Tongue (tissue), 2 donors: ENCODE data around the gene GABARAPL1. TPM values are rescaled to one million over a fixed set of nuclear protein-coding genes. Genes with fewer than 3 reads are reported as not detected.

Experiments
- DNase-seq: peaks from one replicate; pipeline ENCODE4 v3.0.0-alpha.2; 2015
- total RNA-seq: library from RNA; depleted of rRNA; stranded (reverse); fragments of >200 nt; gene quantifications from one replicate; pipeline ENCODE4 v1.2.3, GENCODE V29; 2014

The GABARAPL1 gene
- total RNA-seq, 1 donor from 2014 or later = 76.4 TPM

GRCh38 chr12:10235761-10236631, 23.3 kb downstream of the GABARAPL1 start:
- DNase-seq = peak; percentile 71

GRCh38 chr12:10236720-10237119, 24.0 kb downstream of the GABARAPL1 start:
- DNase-seq = no peak

GRCh38 chr12:10238526-10238925, 25.8 kb downstream of the GABARAPL1 start:
- DNase-seq = no peak

GRCh38 chr12:10241290-10241689, 28.6 kb downstream of the GABARAPL1 start:
- DNase-seq = no peak

DNA sequence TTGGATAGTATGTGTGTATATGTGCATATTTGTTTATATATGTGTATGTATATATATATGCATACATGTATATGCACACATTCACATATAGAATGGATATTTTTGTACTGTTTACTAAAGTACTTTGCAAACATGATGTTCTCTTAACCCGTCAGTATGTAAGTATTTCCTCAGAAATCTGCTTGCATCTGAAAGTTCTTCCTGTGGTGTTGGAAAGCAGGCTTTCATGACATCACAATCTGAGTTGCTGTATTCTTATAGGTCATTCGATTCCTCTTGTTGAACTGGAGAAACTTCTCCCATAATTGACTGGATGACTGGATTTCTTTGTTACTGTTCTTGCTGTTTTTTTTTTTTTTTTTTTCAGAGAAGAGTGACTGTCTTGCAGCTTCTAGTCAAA, 29.1 kb downstream of the GABARAPL1 start:
- no peak for DNase-seq

DNA sequence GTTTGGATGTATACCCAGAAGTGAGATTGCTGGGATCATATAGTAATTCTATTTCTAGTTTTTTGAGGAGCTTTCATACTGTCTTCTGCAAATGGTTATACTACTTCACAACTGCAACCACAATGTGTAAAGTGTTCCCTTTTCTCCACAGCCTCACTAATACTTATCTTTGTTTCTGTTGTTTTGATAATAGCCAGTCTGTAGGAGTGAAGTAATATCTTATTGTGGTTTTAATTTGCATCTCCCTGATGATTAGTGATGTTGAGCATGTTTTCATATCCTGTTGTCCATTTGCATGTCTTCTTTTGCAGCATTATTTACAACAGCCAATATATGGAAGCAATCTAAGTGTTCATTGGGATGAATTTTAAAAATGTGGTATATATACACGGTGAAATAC, 29.9 kb downstream of the GABARAPL1 start:
- no peak for DNase-seq

GRCh38 chr12:10243818-10244520, 31.3 kb downstream of the GABARAPL1 start:
- no peak for DNase-seq

DNA sequence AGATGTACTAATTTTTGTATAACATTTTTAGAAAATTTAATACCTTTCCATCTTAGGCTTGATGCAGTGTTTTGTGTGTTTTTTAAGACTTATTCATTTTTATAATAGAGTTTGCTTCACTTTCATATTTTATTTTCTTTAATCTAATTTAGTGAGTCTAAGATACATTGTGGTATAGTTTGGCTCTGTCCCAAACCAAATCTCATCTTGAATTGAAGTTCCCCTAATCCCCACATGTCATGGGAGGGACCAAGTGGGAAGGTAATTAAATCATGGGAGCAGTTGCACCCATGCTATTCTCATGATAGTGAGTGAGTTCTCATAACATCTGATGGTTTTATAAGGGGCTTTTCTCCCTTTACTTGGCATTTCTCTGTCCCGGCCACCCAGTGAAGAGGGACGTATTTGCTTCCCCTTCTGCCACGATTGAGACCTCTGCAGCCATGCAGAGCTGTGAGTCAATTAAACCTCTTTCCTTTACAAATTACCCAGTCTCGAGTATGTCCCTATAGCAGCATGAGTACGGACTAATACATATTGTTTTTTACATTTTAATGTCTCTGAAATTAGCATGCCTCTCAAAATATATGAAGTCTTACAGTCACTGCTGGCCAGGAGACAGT, 34.9 kb downstream of the GABARAPL1 start:
- no peak for DNase-seq

GRCh38 chr12:10249690-10250455, 37.2 kb downstream of the GABARAPL1 start:
- no peak for DNase-seq

DNA sequence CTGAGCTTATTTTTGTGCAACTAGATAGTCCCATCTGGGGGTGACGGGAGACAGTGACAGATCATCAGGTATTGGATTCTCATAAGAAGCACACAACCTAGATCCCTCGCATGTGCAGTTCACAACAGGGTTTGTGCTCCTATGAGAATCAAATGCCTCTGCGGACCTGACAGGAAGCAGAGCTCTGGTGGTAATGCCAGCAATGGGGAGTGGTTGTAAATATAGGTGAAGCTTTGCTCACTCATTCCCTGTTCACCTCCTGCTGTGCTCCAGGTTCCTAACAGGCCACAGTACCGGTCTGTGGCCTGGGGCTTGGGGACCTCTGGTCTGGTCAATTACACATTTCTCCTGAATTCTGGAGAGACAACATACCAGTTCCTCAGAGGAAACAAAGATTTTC, 39.0 kb downstream of the GABARAPL1 start:
- DNase-seq = no peak

DNA sequence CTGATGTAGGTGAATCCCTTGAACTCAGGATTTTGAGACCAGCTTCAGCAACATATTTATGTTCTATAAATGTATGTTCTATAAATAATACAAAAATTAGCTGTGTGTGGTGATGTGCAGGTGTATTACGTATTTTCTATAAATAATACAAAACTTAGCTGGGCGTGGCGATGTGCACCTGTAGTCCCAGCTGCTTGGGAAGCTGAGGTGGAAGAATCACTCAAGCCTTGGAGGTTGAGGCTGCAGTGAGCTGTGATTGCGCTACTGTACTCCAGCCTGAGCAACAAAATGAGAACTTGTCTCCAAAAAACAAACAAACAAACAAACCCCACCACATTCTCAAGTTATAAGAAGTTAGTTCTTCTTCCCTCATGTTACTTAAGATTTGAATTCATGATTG, 39.5 kb downstream of the GABARAPL1 start:
- DNase-seq = no peak

GRCh38 chr12:10256064-10256463, 43.4 kb downstream of the GABARAPL1 start:
- no peak for DNase-seq

GRCh38 chr12:10260927-10261326, 48.2 kb downstream of the GABARAPL1 start:
- no peak for DNase-seq

DNA sequence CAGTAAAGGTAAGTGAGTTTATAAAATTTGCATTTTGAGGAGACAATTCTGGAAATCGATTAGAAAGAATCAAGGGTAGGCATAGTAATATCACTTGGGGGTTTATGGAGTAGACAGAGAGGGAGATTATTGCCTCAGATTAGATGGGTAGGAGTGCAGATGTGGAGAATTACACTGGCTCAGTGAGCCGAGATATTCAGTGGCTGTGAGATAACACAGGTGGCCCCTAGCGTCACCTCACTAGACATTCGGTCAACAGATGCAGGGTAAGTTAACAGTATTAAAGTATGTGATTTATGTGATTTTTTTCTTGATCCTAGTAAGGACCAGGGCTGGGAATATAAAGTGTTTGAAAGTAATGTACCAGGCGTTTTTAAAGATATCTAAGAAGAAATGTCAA, 55.4 kb downstream of the GABARAPL1 start:
- DNase-seq = no peak

DNA sequence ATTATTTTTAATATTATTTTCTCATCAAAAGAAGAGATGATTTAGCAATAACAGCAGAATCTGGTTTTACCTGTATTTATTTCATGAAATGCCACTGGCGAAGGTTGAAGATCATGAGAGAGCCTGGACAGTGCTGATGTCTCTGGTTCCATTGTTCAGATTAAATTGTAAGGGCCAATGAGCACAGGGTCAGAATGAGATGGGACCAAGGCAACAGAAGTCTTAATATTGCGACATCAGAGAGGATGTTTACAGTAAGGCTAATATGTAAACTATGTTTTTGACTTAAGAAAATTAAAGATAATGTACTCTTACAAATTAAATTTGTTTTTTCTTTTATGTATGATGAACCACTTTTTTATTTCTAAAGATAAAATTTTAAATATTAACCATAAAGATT, 59.8 kb downstream of the GABARAPL1 start:
- no peak for DNase-seq

Other genes with a start within 250 kb of the GABARAPL1 start
- gene CLEC12A, start 241.5 kb upstream of the GABARAPL1 start, total RNA-seq = not detected
- gene CLEC1B, start 213.8 kb upstream of the GABARAPL1 start, total RNA-seq = not detected
- not detected for gene CLEC12B, start 202.2 kb upstream of the GABARAPL1 start, total RNA-seq
- gene CLEC9A, start 182.2 kb upstream of the GABARAPL1 start, total RNA-seq = 0.82 TPM
- gene CLEC1A, start 113.9 kb upstream of the GABARAPL1 start, total RNA-seq = 2.7 TPM
- 3.6 TPM for gene CLEC7A, start 82.7 kb upstream of the GABARAPL1 start, total RNA-seq
- 1.2 TPM for gene OLR1, start 40.7 kb upstream of the GABARAPL1 start, total RNA-seq
- not detected for gene TMEM52B, start 33.8 kb upstream of the GABARAPL1 start, total RNA-seq
- gene KLRD1, start 95.0 kb downstream of the GABARAPL1 start, total RNA-seq = 0.31 TPM
- 1.7 TPM for gene KLRK1, start 177.2 kb downstream of the GABARAPL1 start, total RNA-seq
- gene KLRC4, start 196.9 kb downstream of the GABARAPL1 start, total RNA-seq = not detected
- gene KLRC3, start 207.7 kb downstream of the GABARAPL1 start, total RNA-seq = 0.41 TPM
- not detected for gene KLRC2, start 223.1 kb downstream of the GABARAPL1 start, total RNA-seq
- 0.72 TPM for gene KLRC1, start 240.5 kb downstream of the GABARAPL1 start, total RNA-seq